Measurements from ENCODE around the gene PLEK.
"Not testable (repeated sequence)": the region's sequence is repeated elsewhere in the genome, so short reads cannot be mapped to it uniquely, and the experiment has no call there.

DNA sequence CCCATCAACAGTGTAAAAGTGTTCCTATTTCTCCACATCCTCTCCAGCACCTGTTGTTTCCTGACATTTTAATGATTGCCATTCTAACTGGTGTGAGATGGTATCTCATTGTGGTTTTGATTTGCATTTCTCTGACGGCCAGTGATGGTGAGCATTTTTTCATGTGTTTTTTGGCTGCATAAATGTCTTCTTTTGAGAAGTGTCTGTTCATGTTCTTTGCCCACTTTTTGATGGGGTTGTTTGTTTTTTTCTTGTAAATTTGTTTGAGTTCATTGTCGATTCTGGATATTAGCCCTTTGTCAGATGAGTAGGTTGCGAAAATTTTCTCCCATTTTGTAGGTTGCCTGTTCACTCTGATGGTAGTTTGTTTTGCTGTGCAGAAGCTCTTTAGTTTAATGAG lies 81.3 kb downstream of the PLEK start:
- TF ChIP-seq, protein P1, sequence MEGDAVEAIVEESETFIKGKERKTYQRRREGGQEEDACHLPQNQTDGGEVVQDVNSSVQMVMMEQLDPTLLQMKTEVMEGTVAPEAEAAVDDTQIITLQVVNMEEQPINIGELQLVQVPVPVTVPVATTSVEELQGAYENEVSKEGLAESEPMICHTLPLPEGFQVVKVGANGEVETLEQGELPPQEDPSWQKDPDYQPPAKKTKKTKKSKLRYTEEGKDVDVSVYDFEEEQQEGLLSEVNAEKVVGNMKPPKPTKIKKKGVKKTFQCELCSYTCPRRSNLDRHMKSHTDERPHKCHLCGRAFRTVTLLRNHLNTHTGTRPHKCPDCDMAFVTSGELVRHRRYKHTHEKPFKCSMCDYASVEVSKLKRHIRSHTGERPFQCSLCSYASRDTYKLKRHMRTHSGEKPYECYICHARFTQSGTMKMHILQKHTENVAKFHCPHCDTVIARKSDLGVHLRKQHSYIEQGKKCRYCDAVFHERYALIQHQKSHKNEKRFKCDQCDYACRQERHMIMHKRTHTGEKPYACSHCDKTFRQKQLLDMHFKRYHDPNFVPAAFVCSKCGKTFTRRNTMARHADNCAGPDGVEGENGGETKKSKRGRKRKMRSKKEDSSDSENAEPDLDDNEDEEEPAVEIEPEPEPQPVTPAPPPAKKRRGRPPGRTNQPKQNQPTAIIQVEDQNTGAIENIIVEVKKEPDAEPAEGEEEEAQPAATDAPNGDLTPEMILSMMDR (IDR thresholded peaks at IDR 0.05) = not testable (repeated sequence)
- not testable (repeated sequence) for TF ChIP-seq POLR2AphosphoS5, EP300, POLR2A (IDR thresholded peaks at IDR 0.05)
